HL-60 (cell line): Measurements from ENCODE around the gene FAM149A.

Experiments used
- DNase-seq, 2 experiments: peaks; one replicate each; pipeline ENCODE4 v3.0.0-alpha.2; 2010 to 2020; ENCODE audit warnings: low read depth in 1 of 2, low spot score in 1 of 2
- H3K27ac ChIP-seq: fragments of 250-450 bp; sonication (Bioruptor Pico); replicated peaks from 2 replicates; pipeline ENCODE4 v1.5.1; 2020; ENCODE audit warnings: mild to moderate bottlenecking, moderate library complexity
- H3K27me3 ChIP-seq: fragments of 250-450 bp; sonication (Bioruptor Pico); 2 replicates; pipeline ENCODE4 v1.5.1; 2021; ENCODE audit warnings: mild to moderate bottlenecking, moderate library complexity; ENCODE audit not compliant: insufficient read depth, poor library complexity, severe bottlenecking
- H3K4me3 ChIP-seq: replicated peaks from 2 replicates; pipeline ENCODE4 v1.5.1; 2011; ENCODE audit warnings: mild to moderate bottlenecking, control low read depth, low read length; ENCODE audit not compliant: insufficient read depth
- GABPA ChIP-seq: IDR thresholded peaks from 2 replicates; pipeline ENCODE4 v1.6.1; 2012; ENCODE audit warnings: low read depth
- POLR2AphosphoS5 ChIP-seq: IDR thresholded peaks from 2 replicates; pipeline ENCODE4 v1.6.1; 2012; ENCODE audit warnings: low read depth
- REST ChIP-seq: IDR thresholded peaks from 2 replicates; pipeline ENCODE4 v1.6.1; 2012; ENCODE audit warnings: low read depth; ENCODE audit not compliant: insufficient replicate concordance
- SPI1 ChIP-seq: IDR thresholded peaks from 2 replicates; pipeline ENCODE4 v1.6.1; 2012; ENCODE audit warnings: low read depth, mild to moderate bottlenecking, borderline replicate concordance
- TF ChIP-seq, protein P1 (sequence below): IDR thresholded peaks from one replicate; pipeline ENCODE4 v1.5.1; 2011; ENCODE audit warnings: low read length, control low read depth, inconsistent platforms; ENCODE audit not compliant: insufficient read depth

The FAM149A gene

DNA sequence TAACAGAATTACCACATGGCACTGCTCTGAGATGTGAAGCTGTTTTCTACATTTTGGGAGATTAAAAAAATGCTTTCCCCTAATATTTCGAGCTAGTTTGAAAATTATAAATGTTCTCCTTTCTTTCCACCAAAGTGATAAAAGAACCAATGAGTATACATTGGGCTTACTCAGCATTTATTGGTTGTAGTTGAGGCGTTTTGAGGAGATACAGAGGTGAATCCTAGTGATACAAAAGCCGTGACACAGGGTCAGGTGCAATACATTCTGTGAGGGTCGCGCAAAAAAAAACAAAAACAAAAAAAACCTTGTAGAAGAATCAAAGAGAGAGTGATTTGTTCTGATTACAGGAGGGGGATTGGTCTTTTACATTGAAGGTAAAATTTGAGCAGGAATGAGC, 54.5 kb downstream of the FAM149A start:
- Histone ChIP-seq H3K27ac (no peak overlapping the region), H3K4me3 (no peak overlapping the region), H3K27me3 (no peaks in the 10 kb centered on the region)
- TF ChIP-seq REST (no peak), SPI1 (no peak), GABPA (no peak), POLR2AphosphoS5 (no peak)
- DNase-seq = no peak

DNA sequence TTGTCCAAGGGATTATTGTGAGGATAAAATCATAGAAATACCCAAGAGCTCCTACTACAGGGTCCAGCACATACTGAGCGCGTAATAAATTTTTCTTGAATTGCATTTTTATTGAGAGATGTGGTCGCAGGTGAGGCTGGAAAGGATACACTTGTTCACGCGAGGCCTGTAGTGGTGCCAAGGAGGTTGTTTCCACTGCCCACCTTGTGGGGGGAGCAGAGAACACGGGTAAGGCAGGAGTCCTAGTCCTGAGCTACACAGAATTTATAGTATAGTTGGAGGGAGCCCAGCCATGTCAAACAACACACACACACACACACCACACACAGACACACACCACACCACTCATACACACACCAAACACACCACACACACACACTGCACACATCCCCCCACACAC, 55.1 kb downstream of the FAM149A start:
- TF ChIP-seq SPI1 (no peak), REST (no peak), POLR2AphosphoS5 (no peak), GABPA (no peak)
- TF ChIP-seq, protein P1, sequence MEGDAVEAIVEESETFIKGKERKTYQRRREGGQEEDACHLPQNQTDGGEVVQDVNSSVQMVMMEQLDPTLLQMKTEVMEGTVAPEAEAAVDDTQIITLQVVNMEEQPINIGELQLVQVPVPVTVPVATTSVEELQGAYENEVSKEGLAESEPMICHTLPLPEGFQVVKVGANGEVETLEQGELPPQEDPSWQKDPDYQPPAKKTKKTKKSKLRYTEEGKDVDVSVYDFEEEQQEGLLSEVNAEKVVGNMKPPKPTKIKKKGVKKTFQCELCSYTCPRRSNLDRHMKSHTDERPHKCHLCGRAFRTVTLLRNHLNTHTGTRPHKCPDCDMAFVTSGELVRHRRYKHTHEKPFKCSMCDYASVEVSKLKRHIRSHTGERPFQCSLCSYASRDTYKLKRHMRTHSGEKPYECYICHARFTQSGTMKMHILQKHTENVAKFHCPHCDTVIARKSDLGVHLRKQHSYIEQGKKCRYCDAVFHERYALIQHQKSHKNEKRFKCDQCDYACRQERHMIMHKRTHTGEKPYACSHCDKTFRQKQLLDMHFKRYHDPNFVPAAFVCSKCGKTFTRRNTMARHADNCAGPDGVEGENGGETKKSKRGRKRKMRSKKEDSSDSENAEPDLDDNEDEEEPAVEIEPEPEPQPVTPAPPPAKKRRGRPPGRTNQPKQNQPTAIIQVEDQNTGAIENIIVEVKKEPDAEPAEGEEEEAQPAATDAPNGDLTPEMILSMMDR = no peak
- H3K27ac ChIP-seq = no peak overlapping the region
- DNase-seq = no peak

DNA sequence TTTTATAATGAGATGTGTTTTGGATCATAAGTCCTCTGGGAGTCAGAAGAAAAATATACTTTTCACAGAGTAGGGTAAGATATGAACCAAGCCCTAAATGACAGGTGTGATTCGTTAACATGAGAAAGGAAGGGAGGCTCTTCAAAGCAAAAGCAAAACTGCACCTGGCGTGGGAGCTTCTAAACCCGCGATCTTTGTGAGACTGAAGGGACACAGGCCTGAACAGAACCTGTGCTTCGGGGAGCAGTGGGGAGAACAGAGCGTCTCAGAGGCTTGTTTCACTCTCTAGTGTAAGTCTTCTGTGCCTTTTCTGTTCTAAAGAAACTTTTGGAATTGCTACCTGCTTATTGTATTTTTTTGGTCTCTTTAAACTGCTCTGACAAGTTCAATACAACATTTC, 56.6 kb downstream of the FAM149A start:
- DNase-seq = no peak
- H3K4me3 ChIP-seq = no peak overlapping the region
- no peaks in the 10 kb centered on the region for H3K27me3 ChIP-seq
- no peak overlapping the region for H3K27ac ChIP-seq
- no peak for TF ChIP-seq GABPA
- TF ChIP-seq POLR2AphosphoS5 = no peak
- TF ChIP-seq, protein P1 = no peak

More for the DNA sequence above, 55.1 kb downstream of the FAM149A start:
- H3K27me3 ChIP-seq = no peaks in the 10 kb centered on the region
- no peak overlapping the region for H3K4me3 ChIP-seq

DNA sequence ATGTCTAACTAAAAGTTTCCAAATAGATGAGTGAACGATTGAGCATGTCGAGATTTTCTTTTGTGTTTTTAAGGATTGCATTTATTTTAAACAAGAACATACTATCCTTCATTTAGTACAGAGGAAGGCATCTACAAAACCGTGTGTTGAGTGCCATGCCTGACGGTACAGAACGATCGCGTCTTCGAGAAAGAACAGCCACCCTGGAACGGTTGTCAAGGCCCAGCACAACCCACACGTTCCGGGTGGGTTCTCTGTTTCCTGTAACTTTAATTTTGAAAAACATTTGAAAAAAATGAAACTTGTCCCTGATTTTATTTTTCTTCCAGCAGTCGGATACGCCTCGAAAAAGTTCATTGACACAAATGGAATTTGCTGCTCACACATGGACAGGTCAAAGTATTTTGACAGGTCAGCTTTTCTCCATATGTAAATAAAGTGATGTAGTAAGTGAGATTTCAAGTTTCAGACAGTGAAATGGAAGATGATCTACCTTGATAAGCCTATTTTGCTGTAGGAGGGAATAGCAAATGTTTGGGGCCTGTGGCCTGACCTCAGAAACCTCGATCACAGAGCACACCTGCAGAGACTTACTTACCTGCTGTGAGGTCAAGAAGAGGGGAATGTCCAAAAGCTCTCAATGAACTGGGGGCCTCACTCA, 62.5 kb downstream of the FAM149A start:
- TF ChIP-seq SPI1 (no peak), GABPA (no peak), REST (no peak), POLR2AphosphoS5 (no peak)
- TF ChIP-seq, protein P1 = no peak
- Histone ChIP-seq H3K27me3 (no peaks in the 10 kb centered on the region), H3K4me3 (no peak overlapping the region), H3K27ac (no peak overlapping the region)
- DNase-seq = no peak
